ENCODE measurements around the gene OR56B1. TPM values are rescaled to one million over a fixed set of nuclear protein-coding genes. Genes with fewer than 3 reads are reported as not detected.

The OR56B1 gene
- total RNA-seq (2021), result 0.09 to 0.17 TPM (median 0.11 TPM) in 3 replicates
- Bru-seq, nascent RNA, result percentile 45 among the genes with signal in this experiment
- long read RNA-seq, experiment 1, result 0 reads
- long read RNA-seq, experiment 2, result 0 reads
- long read RNA-seq, experiment 3, result 0 reads

- Mint-ChIP-seq H3K9me3 (no peaks in the 10 kb centered on the region), H3K4me1 (no peaks in the 10 kb centered on the region), H3K27me3 (ENCODE audit: low read depth) (no peaks in the 10 kb centered on the region), H3K36me3 (no peaks in the 10 kb centered on the region), H3K27ac (no peak within 1 kb of the TSS), H3K4me3 (no peak within 1 kb of the TSS)
- ChIA-PET POLR2A (no interaction called here), CTCF (no interaction called here)
- ATAC-seq, result no peak
- no peak for DNase-seq (ENCODE audit: low spot score)
- TF ChIP-seq ZNF416 (CRISPR knock-in tag; IDR thresholded peaks at IDR 0.05), result no peak
- TF ChIP-seq GRHL2 (CRISPR knock-in tag; IDR thresholded peaks at IDR 0.05; ENCODE audit: insufficient replicate concordance, severe bottlenecking), result no peak
- no peak for TF ChIP-seq ZNF671 (CRISPR knock-in tag; IDR thresholded peaks at IDR 0.05)
- TF ChIP-seq NFATC4 (CRISPR knock-in tag; IDR thresholded peaks at IDR 0.05), result no peak
- TF ChIP-seq ZNF532 (CRISPR knock-in tag; IDR thresholded peaks at IDR 0.05; ENCODE audit: borderline replicate concordance), result no peak
- no peak for TF ChIP-seq TP53 (CRISPR knock-in tag; IDR thresholded peaks at IDR 0.05)
- TF ChIP-seq ZMAT4 (CRISPR knock-in tag; IDR thresholded peaks at IDR 0.05), result no peak
- no peak for TF ChIP-seq USF2 (CRISPR knock-in tag; IDR thresholded peaks at IDR 0.05)
- TF ChIP-seq ETV6 (CRISPR knock-in tag; IDR thresholded peaks at IDR 0.05), result no peak
- TF ChIP-seq ZNF425 (CRISPR knock-in tag; conservative IDR thresholded peaks at IDR 0.05), result no peak
- TF ChIP-seq NR2C2 (CRISPR knock-in tag; IDR thresholded peaks at IDR 0.05), result no peak
- TF ChIP-seq HMGXB4 (CRISPR knock-in tag; IDR thresholded peaks at IDR 0.05), result no peak
- TF ChIP-seq SP1 (CRISPR knock-in tag; conservative IDR thresholded peaks at IDR 0.05), result no peak
Observed at GRCh38 chr11:5736396-5736795, at the start of gene OR56B1. OR56B1 (plus strand) TSS chr11:5736448; CDS start chr11:5736517, 69 bp downstream.

GRCh38 chr11:5688482-5688881 lies 47.8 kb upstream of the OR56B1 start:
- DNase-seq (ENCODE audit: low spot score) (no peak), ATAC-seq (no peak)
- Mint-ChIP-seq H3K4me1 (peaks cover 61% of the 10 kb centered on the region), H3K9me3 (peaks cover 15% of the 10 kb centered on the region), H3K4me3 (no peak overlapping the region), H3K27ac (peak overlapping the region; percentile 41; the same call in 1 of the 2 replicates), H3K27me3 (ENCODE audit: low read depth) (no peaks in the 10 kb centered on the region), H3K36me3 (peaks cover 12% of the 10 kb centered on the region)
- ChIA-PET POLR2A (no interaction called here), CTCF (interaction anchor here (1.5 kb wide), 1 partner anchor 88 kb away, joined by 4 read pairs; no protein-coding TSS in a partner anchor)
- no peak for TF ChIP-seq GABPB1 (CRISPR knock-in tag; IDR thresholded peaks at IDR 0.05)
- TF ChIP-seq USF1 (CRISPR knock-in tag; IDR thresholded peaks at IDR 0.05), result no peak
- TF ChIP-seq TCF7 (CRISPR knock-in tag; IDR thresholded peaks at IDR 0.05; ENCODE audit: low read depth), result no peak
- no peak for TF ChIP-seq MXD4 (CRISPR knock-in tag; IDR thresholded peaks at IDR 0.05; ENCODE audit: borderline replicate concordance)
- no peak for TF ChIP-seq SMAD4 (CRISPR knock-in tag; IDR thresholded peaks at IDR 0.05)
- no peak for TF ChIP-seq OVOL2 (CRISPR knock-in tag; IDR thresholded peaks at IDR 0.05; ENCODE audit: borderline replicate concordance)
- no peak for TF ChIP-seq ZNF138 (CRISPR knock-in tag; conservative IDR thresholded peaks at IDR 0.05)
- TF ChIP-seq GRHL2 (CRISPR knock-in tag; IDR thresholded peaks at IDR 0.05; ENCODE audit: insufficient replicate concordance, severe bottlenecking), result no peak
- TF ChIP-seq AFF4 (CRISPR knock-in tag; IDR thresholded peaks at IDR 0.05; ENCODE audit: borderline replicate concordance), result no peak
- TF ChIP-seq FOXP1 (CRISPR knock-in tag; IDR thresholded peaks at IDR 0.05; ENCODE audit: borderline replicate concordance), result no peak
